Nephron progenitor cell (in vitro differentiated cells): ENCODE results near the gene SLC30A1.

Experiments
- DNase-seq: peaks from one replicate; pipeline ENCODE4 v3.0.0; 2021
- H3K27ac Mint-ChIP-seq: 2 replicates; pipeline ENCODE4 v1.8.0; 2021; ENCODE audit warnings: mild to moderate bottlenecking, moderate library complexity, mixed read lengths
- H3K27me3 Mint-ChIP-seq: 2 replicates; pipeline ENCODE4 v1.8.0; 2021; ENCODE audit warnings: mild to moderate bottlenecking, low read depth, mixed read lengths; ENCODE audit not compliant: poor library complexity
- H3K36me3 Mint-ChIP-seq: 2 replicates; pipeline ENCODE4 v1.8.0; 2021; ENCODE audit warnings: low read depth, mixed read lengths
- H3K4me1 Mint-ChIP-seq: 2 replicates; pipeline ENCODE4 v1.8.0; 2021; ENCODE audit warnings: mixed read lengths
- H3K4me3 Mint-ChIP-seq: 2 replicates; pipeline ENCODE4 v1.8.0; 2021; ENCODE audit warnings: mild to moderate bottlenecking, moderate library complexity, mixed read lengths
- H3K9me3 Mint-ChIP-seq: 2 replicates; pipeline ENCODE4 v1.8.0; 2021; ENCODE audit warnings: mild to moderate bottlenecking, moderate library complexity, mixed read lengths
- TF ChIP-seq, protein P1 (sequence below): fragments of 200-600 bp; sonication (generic); IDR thresholded peaks from 2 replicates; pipeline ENCODE4 v1.5.0; 2021; ENCODE audit warnings: antibody characterized with exemption

Gene SLC30A1

DNA sequence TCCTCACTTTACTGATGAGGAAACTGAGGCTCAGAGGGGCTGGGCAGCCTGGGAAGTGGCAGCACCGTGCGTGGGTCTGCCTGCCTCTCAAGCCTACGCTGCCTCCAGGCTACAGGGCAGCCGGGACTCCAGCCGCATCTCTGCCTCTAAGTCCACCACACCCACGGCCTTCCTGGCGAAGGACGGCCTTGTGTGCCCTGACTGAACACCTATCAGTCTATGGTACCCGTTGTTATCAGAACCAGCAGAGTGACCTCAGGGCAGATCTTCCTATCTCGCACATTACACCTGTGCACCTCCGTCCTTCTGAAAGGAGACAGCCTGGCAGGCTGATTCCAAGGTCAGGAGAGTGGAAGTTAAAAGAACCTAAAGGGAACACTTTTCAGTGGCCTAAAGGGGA lies 35.7 kb upstream of the SLC30A1 start:
- Mint-ChIP-seq H3K36me3 (no peaks in the 10 kb centered on the region), H3K9me3 (no peaks in the 10 kb centered on the region), H3K4me1 (peaks cover 36% of the 10 kb centered on the region), H3K4me3 (no peak overlapping the region), H3K27ac (no peak overlapping the region), H3K27me3 (peaks cover 18% of the 10 kb centered on the region)
- DNase-seq, result no peak
- TF ChIP-seq, protein P1, sequence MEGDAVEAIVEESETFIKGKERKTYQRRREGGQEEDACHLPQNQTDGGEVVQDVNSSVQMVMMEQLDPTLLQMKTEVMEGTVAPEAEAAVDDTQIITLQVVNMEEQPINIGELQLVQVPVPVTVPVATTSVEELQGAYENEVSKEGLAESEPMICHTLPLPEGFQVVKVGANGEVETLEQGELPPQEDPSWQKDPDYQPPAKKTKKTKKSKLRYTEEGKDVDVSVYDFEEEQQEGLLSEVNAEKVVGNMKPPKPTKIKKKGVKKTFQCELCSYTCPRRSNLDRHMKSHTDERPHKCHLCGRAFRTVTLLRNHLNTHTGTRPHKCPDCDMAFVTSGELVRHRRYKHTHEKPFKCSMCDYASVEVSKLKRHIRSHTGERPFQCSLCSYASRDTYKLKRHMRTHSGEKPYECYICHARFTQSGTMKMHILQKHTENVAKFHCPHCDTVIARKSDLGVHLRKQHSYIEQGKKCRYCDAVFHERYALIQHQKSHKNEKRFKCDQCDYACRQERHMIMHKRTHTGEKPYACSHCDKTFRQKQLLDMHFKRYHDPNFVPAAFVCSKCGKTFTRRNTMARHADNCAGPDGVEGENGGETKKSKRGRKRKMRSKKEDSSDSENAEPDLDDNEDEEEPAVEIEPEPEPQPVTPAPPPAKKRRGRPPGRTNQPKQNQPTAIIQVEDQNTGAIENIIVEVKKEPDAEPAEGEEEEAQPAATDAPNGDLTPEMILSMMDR, result no peak

DNA sequence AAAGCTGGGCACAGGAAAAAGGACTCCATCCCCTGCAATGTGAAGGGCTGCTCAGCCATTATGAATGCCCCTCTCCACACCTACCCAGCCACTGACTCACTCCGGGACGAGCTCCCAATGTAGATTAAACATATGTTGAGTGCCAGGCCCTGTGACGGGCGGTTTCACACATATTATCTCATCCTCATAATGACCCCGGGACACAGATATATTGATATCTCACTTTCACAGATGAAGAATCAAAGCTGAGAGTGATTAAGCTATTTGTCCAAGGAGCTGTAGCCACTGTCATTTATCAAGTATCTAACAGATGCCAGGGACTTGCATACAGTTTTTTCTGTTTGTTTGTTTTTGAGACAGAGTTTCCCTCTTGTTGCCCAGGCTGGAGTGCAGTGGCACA lies 35.0 kb upstream of the SLC30A1 start:
- TF ChIP-seq, protein P1, result no peak
- Mint-ChIP-seq H3K27me3 (peaks cover 21% of the 10 kb centered on the region), H3K27ac (peak overlapping the region; percentile 82), H3K36me3 (no peaks in the 10 kb centered on the region), H3K9me3 (no peaks in the 10 kb centered on the region), H3K4me1 (peaks cover 43% of the 10 kb centered on the region), H3K4me3 (no peak overlapping the region)
- DNase-seq, result no peak

DNA sequence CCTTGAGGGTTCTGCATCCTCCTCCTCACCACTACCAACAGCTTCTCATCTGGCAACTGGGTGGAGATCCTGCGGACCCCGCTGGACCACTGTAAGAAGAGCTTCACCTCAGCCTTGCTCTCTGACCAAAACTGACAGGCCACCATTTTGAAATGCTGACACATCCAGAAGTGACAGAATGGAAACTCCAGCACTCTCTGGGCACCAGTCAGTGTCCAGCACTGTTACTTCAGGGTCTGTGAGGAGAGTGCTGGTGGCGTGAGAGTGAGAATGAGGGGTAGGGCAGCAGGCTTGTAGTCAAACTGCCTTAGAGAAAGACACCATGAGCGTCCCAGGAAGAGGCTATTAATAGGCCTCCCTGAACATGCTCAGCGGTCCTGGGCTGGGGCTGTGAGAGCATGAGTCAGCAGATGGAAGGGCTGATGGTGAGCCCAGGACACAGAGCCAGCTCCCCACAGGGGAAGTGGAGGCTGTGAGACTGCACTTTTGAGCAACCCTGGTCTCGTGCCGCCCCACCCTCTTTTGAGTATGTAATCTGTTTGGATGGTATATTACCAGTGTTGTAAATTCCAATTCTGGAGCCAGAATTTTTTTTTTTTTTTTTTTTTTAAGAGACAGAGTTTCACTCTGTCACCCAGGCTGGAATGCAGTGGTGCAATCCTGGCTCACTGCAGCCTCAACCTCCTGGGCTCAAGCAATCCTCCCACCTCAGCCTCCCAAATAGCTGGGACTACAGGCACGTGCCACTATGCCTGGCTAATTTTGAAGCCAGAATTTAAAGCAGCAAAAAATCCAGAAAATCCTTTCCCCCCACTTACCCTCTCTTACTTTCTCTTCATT lies 34.4 kb upstream of the SLC30A1 start:
- DNase-seq, result no peak
- Mint-ChIP-seq H3K27me3 (peaks cover 21% of the 10 kb centered on the region), H3K9me3 (no peaks in the 10 kb centered on the region), H3K4me3 (no peak overlapping the region), H3K27ac (peak overlapping the region; percentile 82), H3K4me1 (peaks cover 43% of the 10 kb centered on the region), H3K36me3 (no peaks in the 10 kb centered on the region)
- TF ChIP-seq, protein P1, result no peak

DNA sequence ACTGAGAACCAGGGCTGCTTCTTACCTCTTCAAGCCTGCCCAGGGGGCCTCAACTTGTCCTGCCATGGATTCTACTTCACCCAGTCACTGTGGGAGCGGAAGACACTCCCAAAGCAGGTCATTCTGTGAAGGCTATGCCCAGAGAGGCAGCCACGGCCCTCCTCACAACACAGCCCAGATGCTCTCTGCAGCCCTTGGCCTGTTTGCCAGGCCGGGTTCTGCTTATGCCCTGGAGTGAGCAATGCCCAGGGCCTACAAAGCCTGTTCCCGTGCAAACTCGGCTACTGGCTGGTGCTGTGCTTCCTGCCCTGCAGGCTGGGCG lies 33.8 kb upstream of the SLC30A1 start:
- TF ChIP-seq, protein P1, result no peak
- Mint-ChIP-seq H3K27me3 (peaks cover 23% of the 10 kb centered on the region), H3K9me3 (no peaks in the 10 kb centered on the region), H3K4me1 (peaks cover 47% of the 10 kb centered on the region), H3K36me3 (no peaks in the 10 kb centered on the region), H3K27ac (no peak overlapping the region), H3K4me3 (no peak overlapping the region)
- DNase-seq, result no peak

DNA sequence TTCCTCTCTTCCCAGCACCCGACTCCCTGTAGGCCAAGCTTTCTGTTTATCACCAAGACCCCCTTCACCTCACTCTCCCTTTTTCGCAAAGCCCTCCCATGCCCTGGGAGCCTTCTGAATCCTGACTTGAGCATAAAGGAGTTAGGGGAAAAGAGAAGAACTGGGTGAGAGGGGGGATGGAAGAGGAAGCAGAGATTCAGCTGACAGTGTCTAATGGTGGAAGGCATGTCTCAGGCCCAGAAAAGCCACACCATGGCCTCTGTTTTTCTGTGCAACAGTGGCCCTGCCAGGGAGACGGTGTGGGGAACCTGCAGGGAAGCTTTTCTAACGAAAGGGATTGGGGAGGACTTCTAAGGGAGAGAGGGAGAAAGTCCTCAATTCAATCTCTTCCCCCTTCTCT lies 32.9 kb upstream of the SLC30A1 start:
- Mint-ChIP-seq H3K4me3 (no peak overlapping the region), H3K36me3 (no peaks in the 10 kb centered on the region), H3K9me3 (no peaks in the 10 kb centered on the region), H3K27me3 (peaks cover 25% of the 10 kb centered on the region), H3K4me1 (peaks cover 53% of the 10 kb centered on the region), H3K27ac (peak overlapping the region; percentile 20)
- DNase-seq, result no peak
- TF ChIP-seq, protein P1, result no peak
